ENCODE data around the gene NMRK2.

DNA sequence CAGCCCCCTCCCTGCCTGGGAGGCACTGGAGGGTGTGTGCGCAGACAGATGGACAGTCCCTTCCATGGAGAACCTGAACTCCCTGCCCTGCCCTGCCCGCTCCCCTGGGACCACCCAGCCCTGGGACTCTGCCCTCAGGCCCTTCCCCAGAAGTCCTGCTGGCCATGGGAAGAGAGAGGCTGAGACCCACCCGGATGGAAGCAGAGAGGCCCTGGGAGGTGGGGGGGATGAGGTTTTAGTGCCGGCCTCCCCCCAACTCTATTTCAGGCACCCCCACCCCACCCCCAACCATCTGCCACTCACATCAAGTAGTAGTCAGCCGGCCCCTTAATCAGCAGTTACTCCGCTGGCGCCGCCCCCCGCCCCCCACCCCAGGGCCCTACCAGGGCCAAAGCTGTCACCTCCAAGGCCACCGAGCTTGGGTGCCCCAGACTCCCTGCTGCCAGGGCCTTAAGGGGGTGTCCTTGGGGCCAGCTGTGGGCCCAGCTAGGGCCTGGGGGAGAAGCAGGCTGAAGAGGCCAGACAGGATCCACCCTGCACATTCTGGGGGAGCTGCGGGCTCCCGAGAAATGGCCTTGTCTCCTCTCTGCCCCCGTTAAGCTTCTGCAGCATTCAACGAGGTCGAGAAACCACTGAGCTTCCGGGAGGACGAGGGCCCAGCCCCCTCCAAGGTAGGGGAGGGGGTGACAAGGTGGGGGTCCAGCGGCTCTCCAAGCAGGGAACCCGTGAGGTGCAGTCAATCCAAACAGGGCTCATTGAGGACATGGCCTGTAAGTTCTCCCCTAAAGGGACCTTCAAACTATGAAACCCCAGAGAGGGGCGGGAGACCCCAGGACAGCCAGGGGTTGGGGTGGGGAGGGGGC lies 17.4 kb downstream of the NMRK2 start:
- TF ChIP-seq CTCF (IDR thresholded peaks at IDR 0.05): no peak
- TF ChIP-seq POLR2A (IDR thresholded peaks at IDR 0.05): no peak

Data from uterus (tissue), 2 donors.